ENCODE data around the gene ZNF655.
A peak's percentile ranks its signal among the peaks of the same experiment; 100 is the strongest.
"Not testable (repeated sequence)": the region's sequence is repeated elsewhere in the genome, so short reads cannot be mapped to it uniquely, and the experiment has no call there.

Gene ZNF655

DNA sequence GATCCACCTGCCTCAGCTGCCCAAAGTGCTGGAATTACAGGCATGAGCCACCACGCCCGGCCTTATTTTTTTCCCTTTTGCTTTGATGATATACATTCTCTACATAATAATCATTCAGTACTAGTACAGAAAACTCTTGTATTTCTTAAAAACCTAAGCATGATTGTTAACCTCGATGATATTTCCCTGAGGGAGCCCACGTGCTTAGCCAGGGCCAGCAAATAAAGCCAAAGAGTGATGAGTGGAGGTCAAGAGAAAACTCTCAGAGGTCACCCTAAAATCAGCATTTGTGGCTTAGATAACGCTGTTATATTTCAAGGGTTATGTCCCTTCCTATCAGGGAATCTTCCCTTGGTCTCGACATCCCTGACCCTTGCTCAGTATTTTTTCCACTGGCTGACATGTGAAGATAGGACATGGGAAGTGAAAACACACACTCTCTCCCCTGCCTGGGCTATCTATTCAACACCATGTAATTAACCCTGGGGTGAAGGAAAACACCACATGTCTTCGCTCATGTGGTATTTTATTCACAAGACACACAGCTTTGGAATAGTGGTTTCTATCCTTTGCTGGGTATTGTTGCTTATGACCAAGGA is 19.1 kb upstream of the ZNF655 start:
- Histone ChIP-seq H3K27ac (no peak overlapping the region), H3K4me3 (no peak overlapping the region)
- DNase-seq (ENCODE audit: low spot score): no peak
- TF ChIP-seq, protein P1, sequence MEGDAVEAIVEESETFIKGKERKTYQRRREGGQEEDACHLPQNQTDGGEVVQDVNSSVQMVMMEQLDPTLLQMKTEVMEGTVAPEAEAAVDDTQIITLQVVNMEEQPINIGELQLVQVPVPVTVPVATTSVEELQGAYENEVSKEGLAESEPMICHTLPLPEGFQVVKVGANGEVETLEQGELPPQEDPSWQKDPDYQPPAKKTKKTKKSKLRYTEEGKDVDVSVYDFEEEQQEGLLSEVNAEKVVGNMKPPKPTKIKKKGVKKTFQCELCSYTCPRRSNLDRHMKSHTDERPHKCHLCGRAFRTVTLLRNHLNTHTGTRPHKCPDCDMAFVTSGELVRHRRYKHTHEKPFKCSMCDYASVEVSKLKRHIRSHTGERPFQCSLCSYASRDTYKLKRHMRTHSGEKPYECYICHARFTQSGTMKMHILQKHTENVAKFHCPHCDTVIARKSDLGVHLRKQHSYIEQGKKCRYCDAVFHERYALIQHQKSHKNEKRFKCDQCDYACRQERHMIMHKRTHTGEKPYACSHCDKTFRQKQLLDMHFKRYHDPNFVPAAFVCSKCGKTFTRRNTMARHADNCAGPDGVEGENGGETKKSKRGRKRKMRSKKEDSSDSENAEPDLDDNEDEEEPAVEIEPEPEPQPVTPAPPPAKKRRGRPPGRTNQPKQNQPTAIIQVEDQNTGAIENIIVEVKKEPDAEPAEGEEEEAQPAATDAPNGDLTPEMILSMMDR (IDR thresholded peaks at IDR 0.05): no peak

DNA sequence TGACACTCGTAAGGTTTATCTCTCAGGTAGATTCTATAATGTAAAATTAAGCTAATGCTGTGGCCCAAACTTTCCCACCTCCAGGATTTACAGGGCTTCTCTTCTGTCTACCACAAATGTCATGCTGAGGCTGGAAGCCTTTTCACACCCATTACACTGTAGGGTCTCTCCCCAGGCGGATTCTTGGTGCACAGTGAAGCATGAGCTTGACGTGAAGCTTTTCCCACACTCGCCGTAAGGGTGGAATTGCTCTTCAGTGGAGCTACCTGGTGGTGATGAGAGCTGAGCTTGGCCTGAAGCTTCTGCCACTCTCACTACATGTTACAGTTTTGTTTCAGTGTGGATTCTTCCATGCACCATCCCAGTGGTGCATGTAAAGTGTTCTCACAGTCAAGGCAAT is 17.9 kb upstream of the ZNF655 start:
- DNase-seq (ENCODE audit: low spot score): no peak
- TF ChIP-seq, protein P1 (IDR thresholded peaks at IDR 0.05): no peak
- no peak overlapping the region for H3K4me3 ChIP-seq
- no peak overlapping the region for H3K27ac ChIP-seq

DNA sequence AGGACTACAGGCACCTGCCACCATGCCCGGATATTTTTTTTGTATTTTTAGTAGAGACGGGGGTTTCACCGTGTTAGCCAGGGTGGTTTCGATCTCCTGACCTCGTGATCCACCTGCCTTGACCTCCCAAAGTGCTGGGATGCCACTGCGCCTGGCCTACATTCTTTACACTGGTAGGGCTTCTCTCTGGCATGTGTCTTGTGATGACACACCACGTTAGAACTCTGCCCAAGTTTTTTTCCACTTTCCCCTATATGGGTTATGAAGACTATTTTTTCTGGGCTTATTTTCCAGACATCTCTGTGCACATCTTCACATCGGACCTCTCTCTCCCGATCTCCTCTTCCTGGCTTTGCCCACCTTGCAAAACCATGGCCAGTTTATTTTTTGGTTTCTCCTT is 17.2 kb upstream of the ZNF655 start:
- Histone ChIP-seq H3K4me3 (no peak overlapping the region), H3K27ac (no peak overlapping the region)
- TF ChIP-seq, protein P1 (IDR thresholded peaks at IDR 0.05): no peak
- no peak for DNase-seq (ENCODE audit: low spot score)

DNA sequence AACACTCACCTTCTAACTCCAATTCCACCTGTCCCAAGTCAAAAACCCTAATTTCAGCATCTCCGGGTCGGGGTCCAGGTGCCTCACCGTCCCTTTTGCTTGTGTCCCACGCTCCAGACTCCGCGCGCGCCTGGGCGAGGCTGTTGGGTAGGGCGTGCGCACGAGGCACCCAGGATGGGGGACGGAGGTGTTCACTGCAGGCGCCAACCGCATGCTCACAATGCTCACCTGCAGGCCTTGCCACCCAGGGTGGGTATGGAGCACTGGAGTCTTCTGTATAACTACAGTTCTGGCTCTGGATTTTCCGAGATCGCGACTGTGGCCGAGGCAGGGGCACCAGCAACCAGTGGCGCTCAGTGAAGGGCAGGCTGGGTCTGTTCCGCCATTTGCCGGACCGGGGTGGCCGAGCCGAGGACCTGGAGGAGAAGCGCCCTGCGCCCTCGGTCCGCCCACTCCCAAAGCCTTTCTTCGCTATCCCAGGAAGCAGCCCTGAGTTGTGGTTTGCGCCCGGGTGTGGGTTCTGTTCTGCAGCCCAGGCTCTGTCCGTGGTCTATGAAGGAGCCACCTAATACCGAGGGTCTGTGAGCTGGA is 15.3 kb upstream of the ZNF655 start:
- TF ChIP-seq, protein P1 (IDR thresholded peaks at IDR 0.05): no peak
- Histone ChIP-seq H3K4me3 (no peak overlapping the region), H3K27ac (no peak overlapping the region)
- no peak for DNase-seq (ENCODE audit: low spot score)

DNA sequence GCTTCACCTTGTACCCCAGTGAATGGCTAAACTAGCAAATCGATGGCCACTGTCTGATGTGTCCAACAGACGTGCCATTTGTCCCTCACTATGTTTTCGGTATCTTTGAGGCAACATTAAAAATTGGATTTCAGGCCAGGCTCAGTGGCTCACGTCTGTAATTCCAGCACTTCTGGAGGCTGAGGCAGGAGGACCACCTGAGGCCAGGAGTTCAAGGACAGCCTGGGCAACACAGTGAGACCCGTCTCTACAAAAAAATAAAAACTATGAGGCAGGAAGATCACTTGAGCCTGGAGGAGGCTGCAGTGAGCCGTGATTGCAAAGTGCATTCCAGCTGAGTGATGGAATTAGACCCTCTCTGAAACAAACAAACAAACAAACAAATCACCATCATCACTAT is 14.5 kb upstream of the ZNF655 start:
- no peak overlapping the region for H3K27ac ChIP-seq
- TF ChIP-seq, protein P1 (IDR thresholded peaks at IDR 0.05): no peak
- H3K4me3 ChIP-seq: no peak overlapping the region
- no peak for DNase-seq (ENCODE audit: low spot score)

DNA sequence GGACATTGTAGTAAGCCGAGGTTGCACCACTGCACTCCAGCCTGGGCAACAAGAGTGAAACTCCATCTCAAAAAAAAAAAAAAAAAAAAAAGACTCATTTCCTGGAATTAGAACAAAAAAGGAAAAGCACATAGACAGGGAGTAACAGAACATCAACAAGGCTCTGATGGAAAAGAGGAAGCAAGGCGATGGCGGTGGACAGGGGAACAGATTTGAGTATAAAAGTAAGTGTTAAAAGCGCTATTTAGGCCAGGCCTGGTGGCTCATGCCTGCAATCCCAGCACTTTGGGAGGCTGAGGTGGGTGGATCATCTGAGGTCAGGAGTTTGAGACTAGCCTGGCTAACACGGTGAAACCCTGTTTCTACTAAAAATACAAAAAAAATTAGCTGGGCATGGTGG is 13.1 kb upstream of the ZNF655 start:
- not testable (repeated sequence) for H3K4me3 ChIP-seq, H3K27ac ChIP-seq

DNA sequence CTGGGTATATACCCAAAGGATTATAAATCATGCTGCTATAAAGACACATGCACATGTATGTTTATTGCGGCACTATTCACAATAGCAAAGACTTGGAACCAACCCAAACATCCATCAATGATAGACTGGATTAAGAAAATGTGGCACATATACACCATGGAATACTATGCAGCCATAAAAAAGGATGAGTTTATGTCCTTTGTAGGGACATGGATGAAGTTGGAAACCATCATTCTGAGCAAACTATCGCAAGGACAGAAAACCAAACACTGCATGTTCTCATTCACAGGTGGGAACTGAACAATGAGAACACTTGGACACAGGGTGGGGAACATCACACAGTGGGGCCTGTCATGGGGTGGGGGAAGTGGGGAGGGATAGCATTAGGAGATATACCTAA is 8.9 kb upstream of the ZNF655 start:
- DNase-seq (ENCODE audit: low spot score); H3K4me3 ChIP-seq; H3K27ac ChIP-seq: not testable (repeated sequence)

More for the DNA sequence above, 13.1 kb upstream of the ZNF655 start:
- DNase-seq (ENCODE audit: low spot score): not testable (repeated sequence)

DNA sequence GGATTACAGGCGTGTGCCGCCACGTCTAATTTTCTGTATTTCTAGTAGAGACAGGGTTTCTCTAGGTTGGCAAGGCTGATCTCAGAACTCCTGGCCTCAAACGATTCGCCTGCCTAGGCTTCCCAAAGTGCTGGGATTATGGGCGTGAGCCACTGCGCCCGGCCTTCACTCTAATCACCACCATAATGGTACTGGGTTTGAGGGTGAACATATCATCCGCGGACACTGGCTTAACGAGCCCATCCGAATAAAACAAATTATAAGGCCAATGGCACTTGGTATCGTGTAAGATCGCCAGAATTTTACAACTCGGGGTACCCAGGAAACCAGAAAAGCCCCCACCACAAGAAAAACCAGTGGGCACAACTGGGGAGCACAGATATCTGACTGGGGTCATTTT is 7.1 kb upstream of the ZNF655 start:
- H3K27ac ChIP-seq: peak overlapping the region; percentile 71 to 91
- TF ChIP-seq, protein P1 (IDR thresholded peaks at IDR 0.05): no peak
- peak overlapping the region; percentile 99 for H3K4me3 ChIP-seq
- no peak for DNase-seq (ENCODE audit: low spot score)

Data from coronary artery (tissue), 2 donors.